Measurements from ENCODE around the gene RIMKLB. TPM values are rescaled to one million over a fixed set of nuclear protein-coding genes. Genes with fewer than 3 reads are reported as not detected.

The RIMKLB gene
- polyA plus RNA-seq, 3 donors: 1.0 to 6.6 (median 1.2) TPM

- Mint-ChIP-seq H3K4me1 (no peaks in the 10 kb centered on the region), H3K4me3 (no peak overlapping the region), H3K27me3 (ENCODE audit: low read depth in 3 of 3) (no peaks in the 10 kb centered on the region), H3K36me3 (peaks cover 13 to 18% of the 10 kb centered on the region in 2 donors), H3K27ac (no peak overlapping the region), H3K9me3 (no peaks in the 10 kb centered on the region)
- Histone ChIP-seq H3K9me3 (replicated peaks in 1 of 2; ENCODE audit: control insufficient read depth in 1 of 2, insufficient read depth in 1 of 2, low read length in 2 of 2) (no peaks in the 10 kb centered on the region), H3K4me1 (ENCODE audit: control insufficient read depth in 1 of 2, insufficient read depth in 2 of 2, low read length in 2 of 2) (no peaks in the 10 kb centered on the region), H3K27me3 (ENCODE audit: control insufficient read depth in 2 of 2, insufficient read depth in 2 of 2, low read length in 2 of 2) (no peaks in the 10 kb centered on the region), H3K4me3 (replicated peaks in 1 of 3; ENCODE audit: low read depth in 2 of 3, low read length in 3 of 3) (no peak overlapping the region), H4K20me1 (ENCODE audit: insufficient read depth, low read length) (no peaks in the 10 kb centered on the region), H3K79me2 (ENCODE audit: insufficient read depth, low read length) (no peaks in the 10 kb centered on the region), H3K9ac (ENCODE audit: insufficient read depth, low read length, poor library complexity, severe bottlenecking) (no peak overlapping the region), H3K36me3 (replicated peaks in 1 of 2; ENCODE audit: control insufficient read depth in 1 of 2, insufficient read depth in 2 of 2, low read length in 2 of 2) (no peaks in the 10 kb centered on the region), H3K4me2 (replicated peaks; ENCODE audit: extremely low read depth, low read length, poor library complexity, severe bottlenecking) (no peak overlapping the region), H3K27ac (ENCODE audit: low read depth in 1 of 2, low read length in 2 of 2) (no peak overlapping the region), H2AFZ (ENCODE audit: insufficient read depth, low read depth, low read length, poor library complexity, severe bottlenecking) (no peak overlapping the region)
- WGBS (ENCODE audit: insufficient coverage): 95% methylated on average over 3 of the region's 3 CpGs
- TF ChIP-seq CTCF (IDR thresholded peaks at IDR 0.05): no peak
- no peak for DNase-seq
- intact Hi-C loops (cut with micrococcal nuclease): no loop called here
Observed at GRCh38 chr12:8722286-8722800, 24.6 kb downstream of the RIMKLB start.

- no peak overlapping the region for H3K4me3 Mint-ChIP-seq
- Histone ChIP-seq H3K27ac (ENCODE audit: low read depth in 1 of 2, low read length in 2 of 2) (no peak overlapping the region), H3K4me2 (replicated peaks; ENCODE audit: extremely low read depth, low read length, poor library complexity, severe bottlenecking) (no peak overlapping the region), H3K9ac (ENCODE audit: insufficient read depth, low read length, poor library complexity, severe bottlenecking) (no peak overlapping the region), H4K20me1 (ENCODE audit: insufficient read depth, low read length) (no peaks in the 10 kb centered on the region), H3K79me2 (ENCODE audit: insufficient read depth, low read length) (no peaks in the 10 kb centered on the region), H3K27me3 (ENCODE audit: control insufficient read depth in 2 of 2, insufficient read depth in 2 of 2, low read length in 2 of 2) (no peaks in the 10 kb centered on the region), H3K9me3 (replicated peaks in 1 of 2; ENCODE audit: control insufficient read depth in 1 of 2, insufficient read depth in 1 of 2, low read length in 2 of 2) (no peaks in the 10 kb centered on the region), H2AFZ (ENCODE audit: insufficient read depth, low read depth, low read length, poor library complexity, severe bottlenecking) (no peak overlapping the region), H3K4me3 (replicated peaks in 1 of 3; ENCODE audit: low read depth in 2 of 3, low read length in 3 of 3) (no peak overlapping the region), H3K4me1 (ENCODE audit: control insufficient read depth in 1 of 2, insufficient read depth in 2 of 2, low read length in 2 of 2) (no peaks in the 10 kb centered on the region), H3K36me3 (replicated peaks in 1 of 2; ENCODE audit: control insufficient read depth in 1 of 2, insufficient read depth in 2 of 2, low read length in 2 of 2) (no peaks in the 10 kb centered on the region)
- WGBS (ENCODE audit: insufficient coverage): no CpG with 5 or more reads among the region's 3 CpGs
- DNase-seq: no peak
- peaks cover 0 to 1% (median 0%) of the 10 kb centered on the region in 7 donors for H3K9me3 Mint-ChIP-seq
- intact Hi-C loops (cut with micrococcal nuclease): no loop called here
- TF ChIP-seq CTCF (IDR thresholded peaks at IDR 0.05): no peak
- peaks cover 0 to 2% of the 10 kb centered on the region in 2 donors for H3K36me3 Mint-ChIP-seq
- no peaks in the 10 kb centered on the region for H3K27me3 Mint-ChIP-seq (ENCODE audit: low read depth in 3 of 3)
- H3K4me1 Mint-ChIP-seq: no peaks in the 10 kb centered on the region
- H3K27ac Mint-ChIP-seq: no peak overlapping the region
Observed at GRCh38 chr12:8734873-8735381, 37.1 kb downstream of the RIMKLB start.

Data from CD14-positive monocyte (primary cell).